Kidney capillary endothelial cell (primary cell): Measurements from ENCODE around the gene SF3A1.
"Not testable (repeated sequence)": the region's sequence is repeated elsewhere in the genome, so short reads cannot be mapped to it uniquely, and the experiment has no call there.

ENCODE experiments used
- DNase-seq: peaks from one replicate; pipeline ENCODE4 v3.0.0-alpha.2; 2018; ENCODE audit warnings: low spot score

Gene SF3A1

GRCh38 chr22:30351226-30351625 is 5.5 kb downstream of the SF3A1 start:
- DNase-seq: no peak

DNA sequence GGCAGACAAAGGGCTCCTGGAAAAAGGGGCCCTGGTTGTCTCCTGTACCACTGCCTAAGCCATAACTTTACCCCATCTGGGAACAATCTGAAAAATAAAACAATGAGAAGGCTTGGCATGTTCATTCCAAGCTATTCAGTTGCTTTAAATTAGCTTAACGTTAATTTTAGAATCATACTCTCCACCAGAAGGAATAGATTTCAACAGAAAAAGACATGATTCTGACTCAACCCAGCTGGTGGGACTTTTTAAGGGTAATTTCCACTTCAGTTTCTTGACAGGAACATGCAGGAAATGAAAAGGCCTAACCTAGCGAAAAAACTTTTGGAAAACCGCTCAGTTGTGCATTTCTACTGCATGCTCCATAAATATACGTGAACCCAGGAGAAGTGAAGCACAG is 7.9 kb downstream of the SF3A1 start:
- no peak for DNase-seq

DNA sequence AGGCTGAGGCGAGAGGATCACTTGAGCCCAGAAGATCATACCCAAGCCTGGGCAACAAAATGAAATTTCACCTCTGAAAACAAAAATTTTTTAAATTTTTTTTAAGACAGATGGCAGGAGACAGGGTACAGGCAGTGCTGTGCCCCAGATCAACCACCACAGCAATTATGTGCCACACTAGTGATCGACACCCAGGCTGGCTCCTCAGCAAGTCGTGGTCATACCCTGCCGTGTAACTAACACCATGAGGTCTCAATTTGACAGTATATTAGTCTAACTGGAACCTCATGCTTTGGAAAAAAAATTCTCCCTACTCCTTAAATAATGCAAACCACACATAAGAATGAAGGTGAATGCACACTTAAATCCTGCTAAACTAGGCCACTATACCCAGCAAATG is 8.3 kb downstream of the SF3A1 start:
- no peak for DNase-seq

DNA sequence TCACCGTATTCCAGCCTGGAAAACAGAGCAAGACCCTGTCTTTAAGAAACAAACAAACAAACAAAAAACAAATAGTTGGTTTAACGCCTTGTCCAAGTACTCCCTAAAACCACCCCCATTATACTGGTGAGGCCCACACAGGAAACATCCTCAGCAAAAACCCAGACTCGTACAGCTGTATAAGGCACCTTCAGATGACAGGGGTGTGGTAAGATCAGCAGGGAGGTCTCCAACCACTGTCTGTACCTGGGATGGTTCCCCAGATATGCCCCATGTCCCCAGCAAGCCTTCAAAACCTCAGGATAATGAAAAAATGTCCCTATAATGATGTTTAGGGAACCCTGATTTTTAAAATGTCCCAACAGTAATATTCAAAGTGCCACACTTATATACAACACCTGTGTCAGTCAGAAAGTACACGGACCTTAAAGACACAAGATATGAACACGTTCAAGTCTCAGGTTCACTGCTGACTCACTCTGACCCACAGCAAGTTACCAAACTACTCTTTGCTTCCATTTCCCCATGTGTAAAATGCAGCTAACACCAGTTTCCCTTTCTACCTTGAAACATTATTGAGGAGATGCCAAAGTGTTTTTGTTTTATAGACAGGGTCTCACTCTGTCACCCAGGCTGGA is 9.3 kb downstream of the SF3A1 start:
- no peak for DNase-seq

- no peak for DNase-seq
These were observed 12.1 kb downstream of the SF3A1 start for GRCh38 chr22:30344447-30345200.

DNA sequence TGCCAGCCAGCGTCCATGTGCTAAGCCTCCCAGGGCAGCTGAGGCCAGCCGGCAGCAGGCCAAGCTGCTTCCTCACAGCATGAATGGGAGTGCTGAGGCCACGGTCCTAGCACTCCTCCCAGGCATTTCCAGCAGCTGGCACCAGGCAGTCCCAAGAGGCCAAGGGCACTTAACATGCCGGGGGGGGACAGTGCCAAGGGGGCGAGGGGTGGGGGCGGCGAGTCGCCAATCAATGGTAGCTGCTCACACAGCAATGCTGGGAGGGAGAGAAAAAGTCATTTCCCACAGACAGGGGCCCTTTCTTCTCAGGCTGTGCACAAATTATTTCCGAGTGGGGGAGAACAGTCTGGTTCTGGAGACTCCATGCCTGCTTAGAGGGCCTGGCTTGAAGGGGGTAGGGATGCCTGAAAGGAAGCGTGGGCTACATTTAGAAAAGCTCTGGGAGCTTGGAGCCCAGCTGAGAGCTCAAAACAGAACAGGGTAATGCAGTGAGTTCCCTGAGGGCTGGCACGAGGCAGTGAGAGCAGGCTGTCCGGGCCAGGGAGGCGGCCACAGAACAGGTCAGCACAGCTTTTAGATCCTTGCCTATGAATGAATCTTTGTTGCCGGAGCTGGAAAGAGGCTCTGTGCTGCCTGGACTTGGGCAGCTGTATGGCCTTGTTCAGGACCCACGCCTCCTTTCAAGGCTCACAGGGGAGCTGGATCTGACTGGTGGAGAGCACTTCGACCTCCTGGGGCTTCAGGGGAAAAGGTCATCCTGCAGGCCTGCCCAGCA is 15.6 kb downstream of the SF3A1 start:
- no peak for DNase-seq

GRCh38 chr22:30338802-30339201 is 17.9 kb downstream of the SF3A1 start:
- DNase-seq: no peak

DNA sequence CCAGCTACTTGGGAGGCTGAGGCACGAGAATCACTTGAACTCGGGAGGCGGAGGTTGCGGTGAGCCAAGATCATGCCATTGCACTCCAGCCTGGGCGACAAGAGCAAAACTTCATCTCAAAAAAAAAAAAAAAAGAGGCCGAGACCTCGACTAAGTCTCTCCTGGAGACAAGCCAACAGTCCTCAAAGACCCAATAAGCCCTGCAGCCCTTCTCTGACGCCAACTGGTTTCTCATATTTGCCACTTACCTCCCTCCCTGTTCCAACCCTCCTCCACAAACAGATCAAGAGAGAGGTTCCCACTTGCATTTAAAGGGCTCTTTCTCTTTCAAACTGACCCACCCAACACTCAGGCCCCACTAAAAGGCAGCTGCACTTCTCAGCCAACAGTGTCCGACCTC is 18.4 kb downstream of the SF3A1 start:
- not testable (repeated sequence) for DNase-seq

DNA sequence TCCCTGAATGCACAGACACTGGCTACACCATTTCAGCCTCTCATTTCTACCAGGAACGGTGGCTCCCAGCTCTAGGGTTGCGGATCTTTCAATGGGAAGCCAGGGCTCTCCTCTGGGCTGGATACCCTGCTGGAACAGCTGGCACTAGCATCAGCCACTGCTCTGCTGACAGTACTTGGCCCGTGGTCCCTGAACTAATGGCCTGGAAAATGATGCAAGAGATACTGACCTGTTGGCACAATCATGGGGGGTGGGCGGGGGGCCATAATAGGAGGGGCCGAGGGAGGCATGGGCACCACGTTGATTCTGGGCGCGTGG is 19.3 kb downstream of the SF3A1 start:
- DNase-seq: no peak

DNA sequence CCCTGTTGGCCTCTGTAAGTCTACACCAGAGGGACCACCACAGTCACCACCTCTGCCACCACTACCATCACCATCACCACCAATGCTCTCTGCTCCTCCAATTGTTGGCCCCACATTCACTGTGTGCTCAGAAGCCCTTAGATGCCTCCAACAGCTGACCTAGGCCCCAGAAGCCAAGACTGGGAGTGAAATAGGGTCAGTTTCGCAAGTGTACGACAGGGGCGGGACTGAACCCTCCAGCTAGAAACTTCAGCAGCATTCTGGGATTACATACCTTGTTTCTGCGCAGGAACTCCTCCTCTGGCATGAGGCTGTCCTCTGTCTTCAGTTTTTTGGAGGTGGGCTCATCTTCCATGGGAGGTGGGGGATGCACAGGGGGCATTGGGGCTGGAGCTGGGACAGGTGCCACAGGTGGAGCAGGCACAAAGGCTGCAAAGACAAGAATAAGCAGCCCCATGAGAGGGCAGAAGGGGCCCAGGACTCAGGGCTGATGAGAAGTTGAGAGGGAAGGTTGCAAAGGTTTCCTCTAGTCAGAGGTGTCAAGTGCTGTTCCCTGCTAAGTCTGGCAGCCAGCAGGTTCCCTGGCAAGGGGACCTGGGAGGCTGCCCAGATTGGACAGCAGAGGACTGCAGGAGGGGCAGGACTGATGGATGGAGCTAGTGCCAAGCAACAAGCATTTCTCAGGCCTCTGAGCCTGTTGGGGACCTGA is 19.8 kb downstream of the SF3A1 start:
- no peak for DNase-seq

GRCh38 chr22:30335236-30335635 is 21.5 kb downstream of the SF3A1 start:
- no peak for DNase-seq

- DNase-seq: no peak
These were observed 22.0 kb downstream of the SF3A1 start for GRCh38 chr22:30334646-30335045.

- no peak for DNase-seq
These were observed 23.0 kb downstream of the SF3A1 start for GRCh38 chr22:30333707-30334087.

GRCh38 chr22:30332994-30333706 is 23.5 kb downstream of the SF3A1 start:
- no peak for DNase-seq

DNA sequence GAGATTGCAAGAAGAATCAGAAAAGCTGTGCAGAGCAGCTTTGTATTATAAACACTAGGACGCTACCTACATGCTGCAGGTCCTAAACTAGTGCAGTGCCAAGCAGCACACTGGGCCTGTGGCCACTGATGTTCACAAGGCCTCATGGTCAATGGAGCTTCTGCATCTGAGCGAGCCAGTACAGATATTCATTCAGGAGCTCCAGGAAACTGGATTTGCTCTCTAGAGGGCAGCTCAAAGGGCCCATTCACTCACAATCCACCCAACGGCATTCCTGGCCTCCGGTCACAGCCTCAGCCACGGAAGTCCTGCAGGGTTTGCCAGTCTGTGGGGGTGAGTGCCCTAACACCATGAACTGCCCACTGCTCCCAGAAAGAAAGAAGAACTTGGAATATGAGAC is 24.1 kb downstream of the SF3A1 start:
- no peak for DNase-seq

DNA sequence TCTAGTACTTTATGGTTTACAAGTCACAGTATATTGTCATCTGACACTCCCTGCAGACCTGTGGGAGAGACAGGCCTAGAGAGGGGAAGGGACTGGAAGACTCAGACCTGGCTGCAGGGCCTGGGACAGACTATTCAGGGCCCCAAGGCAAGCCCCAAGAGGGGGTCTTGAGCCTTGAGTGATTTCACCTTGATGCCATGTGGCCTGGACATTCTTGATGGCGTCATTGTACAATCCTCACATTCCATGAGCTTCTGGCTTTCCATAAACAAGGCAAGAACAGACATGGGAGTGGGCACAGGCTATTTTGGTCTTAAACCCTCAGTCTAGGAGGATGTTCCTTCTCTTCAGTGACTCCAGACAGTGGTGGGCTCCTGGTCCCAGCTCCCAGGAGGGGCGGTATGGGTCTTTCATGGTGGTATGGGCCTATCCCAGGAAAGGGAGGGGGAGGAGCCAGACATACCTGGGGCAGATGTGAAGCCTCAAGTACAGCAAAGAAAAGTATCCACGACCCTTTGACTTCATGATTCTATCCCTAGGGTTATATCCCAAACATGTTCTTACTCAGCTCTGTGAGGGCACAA is 28.1 kb downstream of the SF3A1 start:
- no peak for DNase-seq

DNA sequence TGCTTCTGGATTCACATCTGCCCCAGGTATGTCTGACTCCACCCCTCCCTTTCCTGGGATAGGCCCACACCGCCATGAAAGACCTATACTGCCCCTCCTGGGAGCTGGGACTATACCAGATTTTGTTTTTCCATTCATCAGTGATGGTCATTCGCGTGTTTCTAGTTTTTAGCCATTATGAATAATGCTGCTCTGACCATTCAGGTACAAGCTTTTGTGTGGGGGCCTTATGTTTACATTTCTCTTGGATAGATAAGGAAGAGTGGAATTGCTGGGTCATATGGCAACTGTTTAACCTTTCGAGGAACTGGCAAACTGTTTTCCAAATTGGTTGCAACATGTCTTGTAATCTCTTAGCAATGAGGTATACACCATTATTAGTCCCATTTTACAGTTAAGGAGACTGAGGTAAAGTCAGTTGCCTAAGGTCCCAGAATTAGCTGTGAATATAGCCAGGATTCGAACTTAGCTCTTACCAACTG is 28.8 kb downstream of the SF3A1 start:
- DNase-seq: no peak

- DNase-seq: peak; percentile 90
These were observed 29.9 kb downstream of the SF3A1 start, which contains the start of gene TBC1D10A for GRCh38 chr22:30326706-30327362. TSS of gene TBC1D10A (minus strand) at chr22:30326941. CDS start at chr22:30326881, 60 bp downstream.

DNA sequence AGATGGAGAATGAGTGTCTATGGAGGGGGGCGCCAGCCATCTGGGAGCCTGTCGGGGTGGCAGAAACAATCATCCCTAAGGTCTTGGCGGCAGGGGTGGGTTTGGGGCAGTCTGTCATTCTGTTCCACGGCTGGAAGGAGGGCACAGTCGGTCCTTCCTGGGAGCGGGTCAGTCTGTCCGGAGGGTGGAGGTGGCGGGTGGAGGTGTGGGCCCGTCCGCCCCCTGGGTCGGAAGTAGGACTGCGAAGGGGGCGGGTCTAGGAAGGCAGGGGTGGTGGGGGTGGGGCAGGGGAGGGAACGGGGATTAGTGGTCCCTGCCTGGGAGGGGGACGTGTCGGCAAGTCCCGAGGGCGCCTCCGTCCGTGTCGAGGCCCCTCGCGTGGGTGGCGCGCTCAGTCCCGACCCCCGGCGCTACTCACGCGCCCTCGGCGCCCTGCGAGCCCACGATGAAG is 30.4 kb downstream of the SF3A1 start:
- DNase-seq: no peak

DNA sequence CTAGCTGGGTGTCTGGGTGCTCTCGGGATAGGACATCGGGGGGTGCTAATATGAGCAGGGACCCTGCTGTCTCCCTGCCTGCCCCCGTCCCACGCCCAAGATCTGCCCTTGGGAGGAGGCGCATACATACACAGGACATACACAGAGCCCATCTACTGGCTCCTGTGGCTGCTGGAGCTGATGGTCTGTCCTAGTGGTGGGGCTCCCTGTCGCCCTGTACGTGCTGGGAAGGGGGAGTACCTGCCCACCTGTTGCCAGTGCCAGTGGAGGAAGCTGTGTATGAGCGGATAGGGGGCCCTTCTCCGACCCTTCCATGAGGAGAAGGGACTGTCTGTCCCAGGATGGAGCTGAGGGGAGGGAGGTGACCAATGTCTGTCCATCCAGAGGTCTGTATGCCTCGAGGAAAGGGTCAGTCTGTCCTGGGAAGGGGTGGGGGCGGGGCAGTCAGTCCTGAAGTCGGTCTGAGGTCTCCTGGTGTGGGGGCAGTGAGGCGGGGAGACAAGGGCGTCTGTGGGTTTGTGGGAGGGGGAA is 30.9 kb downstream of the SF3A1 start:
- DNase-seq: no peak
